Transverse colon (tissue), 3 donors: ENCODE measurements around the gene NPAS3.

Source experiments
- EP300 ChIP-seq: sonication (generic); formaldehyde crosslinking; IDR thresholded peaks from one replicate; pipeline ENCODE4 v1.6.1; 2017; ENCODE audit warnings: antibody characterized with exemption, low read depth
- POLR2A ChIP-seq: fragments of 450-650 bp; IDR thresholded peaks from one replicate; pipeline ENCODE4 v1.6.1; 2016; ENCODE audit warnings: antibody characterized with exemption, mild to moderate bottlenecking, moderate library complexity
- TF ChIP-seq, protein P1 (sequence below), 5 experiments: fragments of 200-600 bp in 3 of 5; fragments of 450-650 bp in 2 of 5; sonication (generic) in 3 of 5; IDR thresholded peaks; 1 replicate in 2 of 5; 2 replicates in 3 of 5; pipeline ENCODE4 v1.5.1; 2016 to 2017; ENCODE audit warnings: antibody characterized with exemption in 5 of 5, inconsistent platforms in 3 of 5, mild to moderate bottlenecking in 2 of 5, moderate library complexity in 1 of 5

DNA sequence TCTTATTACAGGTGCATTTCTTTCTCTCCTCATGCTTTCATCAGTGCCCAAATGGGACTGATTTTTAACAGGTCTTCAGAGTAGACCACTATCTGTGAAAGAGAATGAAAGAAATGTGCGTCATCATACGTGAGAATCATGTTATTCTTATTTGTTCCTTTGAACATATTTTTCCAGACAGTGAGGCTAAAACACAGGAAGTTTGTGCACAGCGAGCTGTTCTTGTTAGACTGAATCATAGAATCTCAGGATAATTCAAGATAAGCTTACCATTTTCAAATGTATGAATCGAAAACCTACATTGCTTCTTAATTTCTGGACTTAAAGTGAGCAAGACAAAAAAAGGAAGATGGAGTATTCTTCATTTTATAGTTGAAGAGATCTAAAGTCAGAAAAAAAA lies 629.1 kb downstream of the NPAS3 start:
- TF ChIP-seq, protein P1, sequence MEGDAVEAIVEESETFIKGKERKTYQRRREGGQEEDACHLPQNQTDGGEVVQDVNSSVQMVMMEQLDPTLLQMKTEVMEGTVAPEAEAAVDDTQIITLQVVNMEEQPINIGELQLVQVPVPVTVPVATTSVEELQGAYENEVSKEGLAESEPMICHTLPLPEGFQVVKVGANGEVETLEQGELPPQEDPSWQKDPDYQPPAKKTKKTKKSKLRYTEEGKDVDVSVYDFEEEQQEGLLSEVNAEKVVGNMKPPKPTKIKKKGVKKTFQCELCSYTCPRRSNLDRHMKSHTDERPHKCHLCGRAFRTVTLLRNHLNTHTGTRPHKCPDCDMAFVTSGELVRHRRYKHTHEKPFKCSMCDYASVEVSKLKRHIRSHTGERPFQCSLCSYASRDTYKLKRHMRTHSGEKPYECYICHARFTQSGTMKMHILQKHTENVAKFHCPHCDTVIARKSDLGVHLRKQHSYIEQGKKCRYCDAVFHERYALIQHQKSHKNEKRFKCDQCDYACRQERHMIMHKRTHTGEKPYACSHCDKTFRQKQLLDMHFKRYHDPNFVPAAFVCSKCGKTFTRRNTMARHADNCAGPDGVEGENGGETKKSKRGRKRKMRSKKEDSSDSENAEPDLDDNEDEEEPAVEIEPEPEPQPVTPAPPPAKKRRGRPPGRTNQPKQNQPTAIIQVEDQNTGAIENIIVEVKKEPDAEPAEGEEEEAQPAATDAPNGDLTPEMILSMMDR (IDR thresholded peaks at IDR 0.05), result no peak
- TF ChIP-seq EP300 (no peak), POLR2A (no peak)
